Measurements from ENCODE around the gene BBS12.

- TF ChIP-seq, protein P1, sequence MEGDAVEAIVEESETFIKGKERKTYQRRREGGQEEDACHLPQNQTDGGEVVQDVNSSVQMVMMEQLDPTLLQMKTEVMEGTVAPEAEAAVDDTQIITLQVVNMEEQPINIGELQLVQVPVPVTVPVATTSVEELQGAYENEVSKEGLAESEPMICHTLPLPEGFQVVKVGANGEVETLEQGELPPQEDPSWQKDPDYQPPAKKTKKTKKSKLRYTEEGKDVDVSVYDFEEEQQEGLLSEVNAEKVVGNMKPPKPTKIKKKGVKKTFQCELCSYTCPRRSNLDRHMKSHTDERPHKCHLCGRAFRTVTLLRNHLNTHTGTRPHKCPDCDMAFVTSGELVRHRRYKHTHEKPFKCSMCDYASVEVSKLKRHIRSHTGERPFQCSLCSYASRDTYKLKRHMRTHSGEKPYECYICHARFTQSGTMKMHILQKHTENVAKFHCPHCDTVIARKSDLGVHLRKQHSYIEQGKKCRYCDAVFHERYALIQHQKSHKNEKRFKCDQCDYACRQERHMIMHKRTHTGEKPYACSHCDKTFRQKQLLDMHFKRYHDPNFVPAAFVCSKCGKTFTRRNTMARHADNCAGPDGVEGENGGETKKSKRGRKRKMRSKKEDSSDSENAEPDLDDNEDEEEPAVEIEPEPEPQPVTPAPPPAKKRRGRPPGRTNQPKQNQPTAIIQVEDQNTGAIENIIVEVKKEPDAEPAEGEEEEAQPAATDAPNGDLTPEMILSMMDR (IDR thresholded peaks at IDR 0.05), result no peak
- TF ChIP-seq POLR2A (IDR thresholded peaks at IDR 0.05), result no peak
Measured at GRCh38 chr4:122695226-122695625, 37.3 kb upstream of the BBS12 start.

Measured in adrenal gland (tissue), 5 donors.